Measurements from ENCODE around the gene BBS9.

The BBS9 gene

GRCh38 chr7:33130184-33130583 is 820 bp downstream of the BBS9 start:
- Histone ChIP-seq H3K36me3 (no peaks in the 10 kb centered on the region), H3K9me3 (ENCODE audit: severe bottlenecking) (no peaks in the 10 kb centered on the region), H3K4me3 (ENCODE audit: low read depth, low read length) (peak overlapping the region; percentile 68), H3K27ac (no peak overlapping the region), H3K27me3 (ENCODE audit: insufficient read depth, low read depth, severe bottlenecking) (no peaks in the 10 kb centered on the region)
- DNase-seq = peak; percentile 33
- TF ChIP-seq CTCF (IDR thresholded peaks at IDR 0.05; ENCODE audit: low read depth, low read length) = no peak

- H3K27me3 ChIP-seq (ENCODE audit: insufficient read depth, low read depth, severe bottlenecking) = no peaks in the 10 kb centered on the region
- no peaks in the 10 kb centered on the region for H3K9me3 ChIP-seq (ENCODE audit: severe bottlenecking)
- no peak overlapping the region for H3K4me3 ChIP-seq (ENCODE audit: low read depth, low read length)
- no peak overlapping the region for H3K27ac ChIP-seq
- DNase-seq = no peak
- H3K36me3 ChIP-seq = no peaks in the 10 kb centered on the region
- TF ChIP-seq CTCF (IDR thresholded peaks at IDR 0.05; ENCODE audit: low read depth, low read length) = no peak
Measured at GRCh38 chr7:33137103-33137502, 7.7 kb downstream of the BBS9 start.

GRCh38 chr7:33142585-33142984 is 13.2 kb downstream of the BBS9 start:
- no peaks in the 10 kb centered on the region for H3K36me3 ChIP-seq
- no peak overlapping the region for H3K27ac ChIP-seq
- H3K4me3 ChIP-seq (ENCODE audit: low read depth, low read length) = no peak overlapping the region
- no peak for DNase-seq
- no peak for TF ChIP-seq CTCF (IDR thresholded peaks at IDR 0.05; ENCODE audit: low read depth, low read length)
- H3K9me3 ChIP-seq (ENCODE audit: severe bottlenecking) = peaks cover 3% of the 10 kb centered on the region
- H3K27me3 ChIP-seq (ENCODE audit: insufficient read depth, low read depth, severe bottlenecking) = no peaks in the 10 kb centered on the region

- DNase-seq = no peak
- no peaks in the 10 kb centered on the region for H3K36me3 ChIP-seq
- H3K9me3 ChIP-seq (ENCODE audit: severe bottlenecking) = peaks cover 3% of the 10 kb centered on the region
- H3K27me3 ChIP-seq (ENCODE audit: insufficient read depth, low read depth, severe bottlenecking) = no peaks in the 10 kb centered on the region
- no peak overlapping the region for H3K4me3 ChIP-seq (ENCODE audit: low read depth, low read length)
- H3K27ac ChIP-seq = no peak overlapping the region
- TF ChIP-seq CTCF (IDR thresholded peaks at IDR 0.05; ENCODE audit: low read depth, low read length) = no peak
Measured at GRCh38 chr7:33143996-33144718, 14.8 kb downstream of the BBS9 start.

GRCh38 chr7:33145156-33145555 is 15.8 kb downstream of the BBS9 start:
- Histone ChIP-seq H3K36me3 (no peaks in the 10 kb centered on the region), H3K4me3 (ENCODE audit: low read depth, low read length) (no peak overlapping the region), H3K27ac (no peak overlapping the region), H3K9me3 (ENCODE audit: severe bottlenecking) (peaks cover 3% of the 10 kb centered on the region), H3K27me3 (ENCODE audit: insufficient read depth, low read depth, severe bottlenecking) (no peaks in the 10 kb centered on the region)
- no peak for TF ChIP-seq CTCF (IDR thresholded peaks at IDR 0.05; ENCODE audit: low read depth, low read length)
- DNase-seq = no peak

- Histone ChIP-seq H3K27me3 (ENCODE audit: insufficient read depth, low read depth, severe bottlenecking) (no peaks in the 10 kb centered on the region), H3K4me3 (ENCODE audit: low read depth, low read length) (no peak overlapping the region), H3K9me3 (ENCODE audit: severe bottlenecking) (no peaks in the 10 kb centered on the region), H3K27ac (no peak overlapping the region), H3K36me3 (no peaks in the 10 kb centered on the region)
- DNase-seq = no peak
- no peak for TF ChIP-seq CTCF (IDR thresholded peaks at IDR 0.05; ENCODE audit: low read depth, low read length)
Measured at GRCh38 chr7:33152087-33152486, 22.7 kb downstream of the BBS9 start.
